Heart left ventricle (tissue), 13 donors: Measurements from ENCODE around the gene TMEM208.

Source experiments
- POLR2A ChIP-seq, 2 donors: fragments of 450-650 bp; IDR thresholded peaks; one replicate each; pipeline ENCODE4 v1.6.1; 2017; ENCODE audit warnings: antibody characterized with exemption in 2 of 2, mild to moderate bottlenecking in 2 of 2, moderate library complexity in 2 of 2
- TF ChIP-seq, protein P1 (sequence below), 12 donors: fragments of 200-600 bp; sonication (generic) in 4 of 12; IDR thresholded peaks; one replicate each; pipeline versions ENCODE4 v1.5.0 to v1.8.0; 2018 to 2022; ENCODE audit warnings: antibody characterized with exemption in 12 of 12, mild to moderate bottlenecking in 5 of 12
- donor health status: ischemic (EF 13 %, LVEDD 7.1; RV severe dilation, severe dysfunction).
- donor health status: DM: no; HTN: yes; CAD: no.
- donor health status: DM: no; HTN: no; CAD: no.
- donor health status: ischemic (EF 25% LVEDD 6.9; RV normal size, moderate dysfunction).
- donor health status: ischemic (EF 25% LVEDD 5.7; RV mildly dilated, moderate dysfunction).
- donor health status: ischemic (EF 35%, LVEDD 5.7; RV mildly dilated, moderate dysfunction).
- donor health status: nonischemic (EF 11% LVEDD 7.7; RV severe dilation, severe dysfunction).
- donor health status: DM: yes; HTN: yes; CAD: no.
- donor health status: PGD.
- donor health status: ischemic (EF 29% LVEDD 5.4; RV normal size, mild dysfunction).
- donor health status: nonischemic (EF 23%, LVEDD 6.1; RV moderate dilation, normal function).

DNA sequence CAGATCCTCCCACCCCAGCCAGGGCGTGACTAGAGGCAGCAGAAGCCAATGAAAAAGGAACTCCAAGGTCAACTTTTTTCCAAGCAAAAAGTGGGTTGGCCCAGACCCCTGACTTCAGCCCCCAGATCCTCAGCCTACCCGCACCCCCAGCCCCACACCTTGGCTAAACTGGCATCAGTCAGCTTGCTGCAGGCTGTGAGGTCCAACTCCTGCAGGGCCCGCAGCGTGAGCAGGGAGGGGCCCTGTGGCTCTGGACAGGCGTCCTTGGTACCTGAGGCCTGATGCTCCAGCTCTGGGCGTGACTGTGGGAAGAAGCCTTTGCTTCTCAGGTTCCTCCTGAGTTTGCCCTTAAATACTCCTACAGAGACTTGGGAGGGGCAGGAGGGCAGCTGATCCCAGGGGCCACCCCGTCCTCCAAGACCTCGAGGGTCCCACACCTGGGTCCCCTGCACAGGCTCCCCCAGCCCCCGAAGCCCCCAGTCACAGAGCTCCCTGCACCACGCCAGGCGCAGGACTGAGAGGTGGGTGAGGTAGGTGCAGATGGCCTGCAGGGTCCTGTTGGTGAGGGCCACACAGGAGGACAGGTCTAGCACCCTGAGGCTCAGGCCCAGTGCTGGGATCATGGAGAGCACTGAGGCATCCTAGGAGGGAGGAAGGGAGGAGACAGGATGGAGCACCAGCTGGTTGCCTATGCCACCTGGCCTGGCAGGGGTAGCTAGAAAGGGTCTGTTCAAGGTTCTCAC lies 18.6 kb upstream of the TMEM208 start:
- TF ChIP-seq, protein P1, sequence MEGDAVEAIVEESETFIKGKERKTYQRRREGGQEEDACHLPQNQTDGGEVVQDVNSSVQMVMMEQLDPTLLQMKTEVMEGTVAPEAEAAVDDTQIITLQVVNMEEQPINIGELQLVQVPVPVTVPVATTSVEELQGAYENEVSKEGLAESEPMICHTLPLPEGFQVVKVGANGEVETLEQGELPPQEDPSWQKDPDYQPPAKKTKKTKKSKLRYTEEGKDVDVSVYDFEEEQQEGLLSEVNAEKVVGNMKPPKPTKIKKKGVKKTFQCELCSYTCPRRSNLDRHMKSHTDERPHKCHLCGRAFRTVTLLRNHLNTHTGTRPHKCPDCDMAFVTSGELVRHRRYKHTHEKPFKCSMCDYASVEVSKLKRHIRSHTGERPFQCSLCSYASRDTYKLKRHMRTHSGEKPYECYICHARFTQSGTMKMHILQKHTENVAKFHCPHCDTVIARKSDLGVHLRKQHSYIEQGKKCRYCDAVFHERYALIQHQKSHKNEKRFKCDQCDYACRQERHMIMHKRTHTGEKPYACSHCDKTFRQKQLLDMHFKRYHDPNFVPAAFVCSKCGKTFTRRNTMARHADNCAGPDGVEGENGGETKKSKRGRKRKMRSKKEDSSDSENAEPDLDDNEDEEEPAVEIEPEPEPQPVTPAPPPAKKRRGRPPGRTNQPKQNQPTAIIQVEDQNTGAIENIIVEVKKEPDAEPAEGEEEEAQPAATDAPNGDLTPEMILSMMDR (IDR thresholded peaks at IDR 0.05), result no peak
- TF ChIP-seq POLR2A (IDR thresholded peaks at IDR 0.05), result no peak
